HCT116 (cell line): ENCODE results near the gene KLHL3. TPM values are rescaled to one million over a fixed set of nuclear protein-coding genes. Genes with fewer than 3 reads are reported as not detected.

Source experiments
- ATAC-seq: fragments of 200-7000 bp; cut with Tn5 transposase; 2 replicates; pipeline ENCODE4 v1.9.1; 2020; ENCODE audit warnings: mild to moderate bottlenecking, moderate library complexity
- BruUV-seq: library from RNA; stranded (reverse); fragments of 400-500 nt; replicated peaks from 2 replicates; lab custom pipeline; 2021; lab: Mats Ljungman, UMichigan
- CTCF ChIA-PET: fragments of 300-600 bp; sonication (Branson Sonifier 250); formaldehyde crosslinking; loops from one replicate; lab custom pipeline; 2021; ENCODE audit warnings: antibody characterized with exemption; lab: Charles Lee
- POLR2A ChIA-PET: fragments of 300-600, 350-600 bp; sonication (Branson Sonifier 250); formaldehyde crosslinking; loops from one replicate; lab custom pipeline; 2021; ENCODE audit warnings: antibody characterized with exemption; lab: Charles Lee
- RAD21 ChIA-PET, 2 experiments: fragments of 300-600 bp; sonication (Branson Sonifier 250); formaldehyde crosslinking; loops; one replicate each; lab custom pipeline; 2023; ENCODE audit warnings: low total read pairs in 2 of 2; ENCODE audit not compliant: uncharacterized antibody in 2 of 2, unreplicated experiment in 2 of 2, low non-redundant PET in 1 of 2; lab: Charles Lee
- DNase-seq: peaks from one replicate; pipeline ENCODE4 v3.0.0-alpha.2; 2010; ENCODE audit warnings: low read depth, low spot score
- H2AFZ ChIP-seq: fragments of 200-600 bp; shearing (Covaris generic), sonication (generic); 2 replicates; pipeline ENCODE4 v1.6.1; 2017; ENCODE audit warnings: low read depth, mixed run types, mixed read lengths, antibody characterized with exemption, low read length; ENCODE audit not compliant: poor library complexity, severe bottlenecking
- H3K27ac ChIP-seq: 2 replicates; pipeline ENCODE4 v1.5.1; 2012; ENCODE audit warnings: low read depth, low read length
- H3K27me3 ChIP-seq: fragments of 200-600 bp; sonication (generic); 2 replicates; pipeline ENCODE4 v1.6.1; 2016; ENCODE audit warnings: mixed run types, low read length, mixed read lengths; ENCODE audit not compliant: insufficient read depth
- H3K36me3 ChIP-seq, 2 experiments: fragments of 200-500 bp in 1 of 2; fragments of 200-600 bp in 1 of 2; sonication (Bioruptor generic) in 1 of 2; sonication (generic) in 1 of 2; 2 replicates each; pipeline versions ENCODE4 v1.5.1 to v1.6.1; 2014 to 2016; ENCODE audit warnings: low read length in 2 of 2, inconsistent platforms in 1 of 2, mixed read lengths in 1 of 2, mixed run types in 1 of 2; ENCODE audit not compliant: insufficient read depth in 2 of 2, control insufficient read depth in 1 of 2
- H3K4me1 ChIP-seq, 2 experiments: fragments of 200-600 bp in 1 of 2; sonication (generic) in 1 of 2; 2 replicates each; pipeline versions ENCODE4 v1.5.1 to v1.6.1; 2012 to 2017; ENCODE audit warnings: low read length in 2 of 2, inconsistent platforms in 1 of 2, mild to moderate bottlenecking in 1 of 2, mixed read lengths in 1 of 2, mixed run types in 1 of 2, moderate library complexity in 1 of 2; ENCODE audit not compliant: insufficient read depth in 2 of 2, control insufficient read depth in 1 of 2
- H3K4me2 ChIP-seq: fragments of 200-600 bp; sonication (generic); 2 replicates; pipeline ENCODE4 v1.6.1; 2017; ENCODE audit warnings: mixed run types, low read length, mixed read lengths
- H3K4me3 ChIP-seq, 2 experiments: fragments of 200-600 bp in 1 of 2; sonication (generic) in 1 of 2; replicated peaks in 1 of 2; 2 replicates each; pipeline ENCODE4 v1.5.1; 2011 to 2016; ENCODE audit warnings: low read length in 2 of 2, control low read depth in 1 of 2, low read depth in 1 of 2, mild to moderate bottlenecking in 1 of 2, mixed read lengths in 1 of 2, mixed run types in 1 of 2
- H3K79me2 ChIP-seq: fragments of 200-600 bp; sonication (generic); 2 replicates; pipeline ENCODE4 v1.6.1; 2017; ENCODE audit warnings: mild to moderate bottlenecking, mixed run types, low read length, moderate library complexity, mixed read lengths; ENCODE audit not compliant: insufficient read depth
- H3K9ac ChIP-seq: fragments of 200-600 bp; sonication (generic); 2 replicates; pipeline ENCODE4 v1.6.1; 2016; ENCODE audit warnings: low read length, mixed read lengths
- H3K9me2 ChIP-seq: fragments of 200-600 bp; sonication (generic), shearing (Covaris generic); 2 replicates; pipeline ENCODE4 v1.6.1; 2017; ENCODE audit warnings: mixed run types, mild to moderate bottlenecking, moderate library complexity; ENCODE audit not compliant: insufficient read depth
- H3K9me3 ChIP-seq, 2 experiments: fragments of 200-500 bp in 1 of 2; fragments of 200-600 bp in 1 of 2; sonication (Bioruptor generic) in 1 of 2; sonication (generic) in 1 of 2; 2 replicates each; pipeline ENCODE4 v1.6.1; 2014 to 2017; ENCODE audit warnings: low read length in 2 of 2, mixed read lengths in 2 of 2, inconsistent platforms in 1 of 2, low read depth in 1 of 2, mild to moderate bottlenecking in 1 of 2, mixed run types in 1 of 2, moderate library complexity in 1 of 2; ENCODE audit not compliant: control insufficient read depth in 1 of 2, insufficient read depth in 1 of 2
- H4K20me1 ChIP-seq: fragments of 200-600 bp; sonication (generic), shearing (Covaris generic); 2 replicates; pipeline ENCODE4 v1.6.1; 2017; ENCODE audit warnings: mixed run types, mild to moderate bottlenecking, moderate library complexity; ENCODE audit not compliant: insufficient read depth
- CBX3 ChIP-seq: IDR thresholded peaks from 2 replicates; pipeline ENCODE4 v1.6.1; 2012; ENCODE audit warnings: low read depth
- CEBPB ChIP-seq: IDR thresholded peaks from 2 replicates; pipeline ENCODE4 v1.6.1; 2012; ENCODE audit warnings: low read depth
- EGR1 ChIP-seq: IDR thresholded peaks from 2 replicates; pipeline ENCODE4 v1.6.1; 2012; ENCODE audit warnings: low read depth
- ELF1 ChIP-seq: IDR thresholded peaks from 2 replicates; pipeline ENCODE4 v1.6.1; 2012; ENCODE audit warnings: low read depth, borderline replicate concordance
- EZH2 ChIP-seq: fragments of 200-600 bp; sonication (generic); IDR thresholded peaks from 2 replicates; pipeline ENCODE4 v1.6.1; 2017; ENCODE audit warnings: antibody characterized with exemption, mixed run types
- EZH2phosphoT487 ChIP-seq: fragments of 200-600 bp; IDR thresholded peaks from 2 replicates; pipeline ENCODE4 v1.6.1; 2018; ENCODE audit warnings: antibody characterized with exemption, borderline replicate concordance
- FOSL1 ChIP-seq: IDR thresholded peaks from 2 replicates; pipeline ENCODE4 v1.6.1; 2012; ENCODE audit warnings: low read depth
- JUND ChIP-seq: IDR thresholded peaks from 2 replicates; pipeline ENCODE4 v1.6.1; 2012
- MAX ChIP-seq: IDR thresholded peaks from 2 replicates; pipeline ENCODE4 v1.6.1; 2012
- POLR2A ChIP-seq: IDR thresholded peaks from 2 replicates; pipeline ENCODE4 v1.7.0; 2011; ENCODE audit warnings: borderline replicate concordance; ENCODE audit not compliant: insufficient read depth, insufficient read length; ENCODE audit errors: extremely low read depth
- POLR2AphosphoS5 ChIP-seq: IDR thresholded peaks from 2 replicates; pipeline ENCODE4 v1.6.1; 2011; ENCODE audit warnings: mild to moderate bottlenecking, low read depth, low read length, moderate library complexity
- REST ChIP-seq: IDR thresholded peaks from 2 replicates; pipeline ENCODE4 v1.6.1; 2012; ENCODE audit warnings: low read depth
- SRF ChIP-seq: IDR thresholded peaks from 2 replicates; pipeline ENCODE4 v1.6.1; 2012; ENCODE audit warnings: low read depth
- TCF7L2 ChIP-seq: IDR thresholded peaks from 2 replicates; pipeline ENCODE4 v1.7.0; 2011; ENCODE audit warnings: borderline replicate concordance, inconsistent platforms; ENCODE audit not compliant: insufficient read depth, insufficient read length; ENCODE audit errors: extremely low read depth
- YY1 ChIP-seq: IDR thresholded peaks from 2 replicates; pipeline ENCODE4 v1.6.1; 2011; ENCODE audit warnings: low read length, low read depth, moderate library complexity, mild to moderate bottlenecking; ENCODE audit not compliant: insufficient replicate concordance; ENCODE audit errors: extremely low read depth
- ZBTB33 ChIP-seq: IDR thresholded peaks from 2 replicates; pipeline ENCODE4 v1.6.1; 2011; ENCODE audit warnings: mild to moderate bottlenecking, low read length, moderate library complexity; ENCODE audit not compliant: insufficient replicate concordance; ENCODE audit errors: extremely low read depth
- ZNF274 ChIP-seq: fragments of 200-500 bp; sonication (Bioruptor generic); IDR thresholded peaks from 2 replicates; pipeline ENCODE4 v1.6.1; 2014; ENCODE audit warnings: mild to moderate bottlenecking, low read depth, low read length, inconsistent platforms
- intact Hi-C: fragments of 100-400 bp; cut with micrococcal nuclease; formaldehyde crosslinking; loops from 2 replicates; pipeline ENCODE4 v1.10.0; 2022
- total RNA-seq: library from RNA; stranded (reverse); gene quantifications from one replicate; pipeline ENCODE4 v1.2.1, GENCODE V29; 2021; ENCODE audit not compliant: unreplicated experiment
- TF ChIP-seq, protein P1 (sequence below): IDR thresholded peaks from 2 replicates; pipeline ENCODE4 v1.6.1; 2012

KLHL3 gene
- total RNA-seq, 1 experiment from 2014 or later = not detected

GRCh38 chr5:137681191-137681590 lies 54.7 kb downstream of the KLHL3 start:
- Histone ChIP-seq H3K4me3 (no peak overlapping the region), H2AFZ (no peak overlapping the region), H4K20me1 (no peaks in the 10 kb centered on the region), H3K27me3 (peaks cover 45% of the 10 kb centered on the region), H3K9me2 (no peaks in the 10 kb centered on the region), H3K4me2 (no peak overlapping the region), H3K9me3 (no peaks in the 10 kb centered on the region), H3K79me2 (no peaks in the 10 kb centered on the region), H3K9ac (no peak overlapping the region), H3K27ac (no peak overlapping the region), H3K4me1 (no peaks in the 10 kb centered on the region), H3K36me3 (no peaks in the 10 kb centered on the region)
- ChIA-PET CTCF (no interaction called here), POLR2A (no interaction called here), RAD21 (no interaction called here)
- intact Hi-C loops = no loop called here
- BruUV-seq = no TSS peak
- no peak for ATAC-seq
- TF ChIP-seq ZNF274 (no peak), ZBTB33 (no peak), FOSL1 (no peak), ELF1 (no peak), YY1 (no peak), EGR1 (no peak), SRF (no peak), REST (no peak), POLR2AphosphoS5 (no peak), EZH2phosphoT487 (no peak), POLR2A (no peak), CBX3 (no peak), TCF7L2 (no peak), EZH2 (no peak), MAX (no peak), JUND (no peak), CEBPB (no peak)
- TF ChIP-seq, protein P1, sequence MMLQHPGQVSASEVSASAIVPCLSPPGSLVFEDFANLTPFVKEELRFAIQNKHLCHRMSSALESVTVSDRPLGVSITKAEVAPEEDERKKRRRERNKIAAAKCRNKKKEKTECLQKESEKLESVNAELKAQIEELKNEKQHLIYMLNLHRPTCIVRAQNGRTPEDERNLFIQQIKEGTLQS = no peak
- no peak for DNase-seq
